ENCODE data around the gene DNASE1L3. TPM values are rescaled to one million over a fixed set of nuclear protein-coding genes. Genes with fewer than 3 reads are reported as not detected.

DNASE1L3 gene
- total RNA-seq, 2 experiments from 2014 or later = not detected

DNA sequence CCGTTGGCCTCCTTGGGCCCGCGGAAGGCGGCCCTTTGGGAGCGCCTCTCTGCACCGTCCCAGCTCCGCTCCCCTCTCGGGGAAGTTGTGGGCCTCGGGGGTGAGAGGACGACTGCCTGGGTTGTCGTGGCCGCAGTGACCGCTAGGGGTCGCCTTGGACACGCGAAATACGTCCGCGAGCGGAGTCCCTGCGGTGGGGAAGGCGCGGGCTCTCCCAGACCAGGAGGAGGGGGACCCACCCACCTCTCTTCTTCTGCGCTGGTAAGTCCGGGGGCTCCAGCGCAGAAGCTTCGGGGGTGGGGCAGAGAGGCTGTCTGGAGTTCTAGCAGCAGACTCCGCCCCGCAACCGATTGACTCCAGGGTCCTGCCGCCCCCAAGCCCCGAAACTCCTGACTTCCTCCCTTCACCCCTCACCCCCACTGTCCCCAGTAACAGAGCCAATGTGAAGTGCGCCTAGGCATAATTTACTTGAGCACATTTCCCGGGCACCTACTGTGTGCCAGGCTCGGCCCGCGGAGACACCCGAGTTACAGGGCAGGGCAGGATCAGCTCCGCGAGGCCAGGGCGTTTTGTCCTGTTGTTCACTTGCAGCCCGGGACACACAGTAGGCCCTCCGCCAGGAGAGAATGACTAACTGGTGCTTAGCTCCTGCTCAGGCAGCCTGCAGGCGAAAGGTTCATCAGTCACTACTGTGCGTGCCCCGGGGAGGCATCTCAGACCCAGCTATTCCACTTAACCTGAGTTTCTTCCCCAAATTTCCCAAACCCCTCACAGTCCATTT, 32.8 kb downstream of the DNASE1L3 start:
- Mint-ChIP-seq H3K9me3 (ENCODE audit: low read depth) (no peaks in the 10 kb centered on the region), H3K27me3 (peaks cover 6% of the 10 kb centered on the region), H3K4me1 (peaks cover 21% of the 10 kb centered on the region), H3K4me3 (peak overlapping the region; percentile 62), H3K36me3 (no peaks in the 10 kb centered on the region), H3K27ac (no peak overlapping the region)
- CTCF ChIA-PET = interaction anchor here (0.5 to 5.2 kb wide), 35 partner anchors 8 to 779 kb away, joined by 3 to 48 read pairs (median 3); partner anchors contain the start of genes ABHD6, FLNB, HTD2 and RPP14
- peak; percentile 91 for DNase-seq
- peak; percentile 94 for ATAC-seq

DNA sequence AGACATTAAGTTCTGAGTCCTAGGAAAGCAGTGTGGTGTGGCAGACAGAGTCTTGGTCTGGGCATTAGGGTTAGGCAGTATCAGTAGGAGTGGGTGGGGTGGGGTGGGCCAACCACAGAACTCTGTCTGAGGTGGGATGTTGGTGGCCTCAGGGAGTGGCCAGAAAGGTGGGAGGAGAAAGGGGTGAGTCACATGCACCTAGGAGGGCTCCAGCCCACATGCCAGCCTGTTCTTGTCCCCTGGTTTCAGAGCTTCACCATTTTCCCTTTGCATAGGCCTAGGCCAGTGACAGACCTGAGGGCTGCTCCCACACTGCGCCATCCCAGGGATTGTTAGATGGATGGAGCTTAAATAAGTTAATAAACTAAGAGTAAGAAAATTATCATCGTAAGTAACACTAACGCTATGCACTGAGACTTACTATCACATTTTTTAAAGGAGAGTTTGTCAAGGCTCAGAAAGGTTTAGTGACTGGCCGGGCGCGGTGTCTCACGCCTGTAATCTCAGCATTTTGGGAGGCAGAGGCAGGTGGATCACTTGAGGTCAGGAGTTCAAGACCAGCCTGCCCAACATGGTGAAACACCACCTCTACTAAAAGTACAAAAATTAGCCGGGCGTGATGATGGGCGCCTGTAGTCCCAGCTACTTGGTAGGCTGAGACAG, 33.8 kb downstream of the DNASE1L3 start:
- CTCF ChIA-PET = interaction anchor here (0.5 to 5.2 kb wide), 32 partner anchors 9 to 399 kb away, joined by 3 to 48 read pairs (median 3); partner anchors contain the start of genes ABHD6, FLNB, HTD2 and RPP14
- Mint-ChIP-seq H3K27ac (no peak overlapping the region), H3K4me3 (no peak overlapping the region), H3K4me1 (peaks cover 21% of the 10 kb centered on the region), H3K27me3 (peaks cover 6% of the 10 kb centered on the region), H3K9me3 (ENCODE audit: low read depth) (no peaks in the 10 kb centered on the region), H3K36me3 (no peaks in the 10 kb centered on the region)
- ATAC-seq (no peak), DNase-seq (no peak)

- no peak overlapping the region for H3K4me3 Mint-ChIP-seq
Observed at GRCh38 chr3:58176185-58176530, 34.6 kb downstream of the DNASE1L3 start.

DNA sequence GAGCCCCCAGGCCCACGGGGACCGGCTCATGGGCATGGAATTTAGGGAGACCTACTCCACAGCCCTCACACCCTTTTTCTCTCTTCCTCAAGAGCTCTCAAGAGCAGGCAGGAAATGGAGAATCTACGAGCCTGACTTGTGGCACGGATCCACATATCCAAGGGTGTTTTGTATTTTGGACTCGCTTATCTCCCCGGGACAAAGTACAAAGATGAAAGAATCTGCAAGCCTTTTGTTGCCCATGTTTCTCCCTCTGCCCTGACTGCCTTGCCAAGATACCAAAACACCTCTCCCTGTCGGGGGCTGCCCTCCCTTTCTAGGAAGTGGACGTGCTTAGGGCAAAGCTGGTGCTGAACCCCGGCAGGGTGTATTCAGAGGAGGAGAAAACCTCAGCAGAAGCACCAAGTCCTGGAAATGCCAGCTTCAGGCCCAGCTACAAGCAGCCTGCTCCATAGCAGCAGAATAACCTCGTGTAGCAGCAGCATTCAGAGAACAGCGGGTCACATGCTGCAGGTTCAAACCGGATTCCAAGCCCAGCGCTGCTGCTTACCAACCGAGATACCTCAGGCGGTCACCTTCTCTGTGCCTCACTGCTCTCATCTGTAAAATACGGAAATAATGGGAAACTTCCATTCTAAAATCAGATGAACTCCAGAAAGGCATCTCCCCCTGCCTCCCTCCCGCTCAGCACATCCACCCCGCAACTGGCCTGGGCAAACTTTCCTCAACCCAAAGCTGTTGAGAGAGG, 35.2 kb downstream of the DNASE1L3 start:
- Mint-ChIP-seq H3K4me1 (peaks cover 21% of the 10 kb centered on the region), H3K9me3 (ENCODE audit: low read depth) (no peaks in the 10 kb centered on the region), H3K36me3 (no peaks in the 10 kb centered on the region), H3K27ac (no peak overlapping the region), H3K4me3 (no peak overlapping the region), H3K27me3 (peaks cover 2% of the 10 kb centered on the region)
- no peak for ATAC-seq
- no peak for DNase-seq
- CTCF ChIA-PET = interaction anchor here (0.6 to 5.2 kb wide), 4 partner anchors 9 to 161 kb away, joined by 3 to 38 read pairs (median 4); partner anchors contain the start of genes HTD2 and RPP14

More at GRCh38 chr3:58176185-58176530, 34.6 kb downstream of the DNASE1L3 start:
- Mint-ChIP-seq H3K9me3 (ENCODE audit: low read depth) (no peaks in the 10 kb centered on the region), H3K27ac (no peak overlapping the region), H3K4me1 (peaks cover 21% of the 10 kb centered on the region), H3K27me3 (peaks cover 2% of the 10 kb centered on the region), H3K36me3 (no peaks in the 10 kb centered on the region)
- DNase-seq (no peak), ATAC-seq (no peak)
- CTCF ChIA-PET = interaction anchor here (0.6 to 5.2 kb wide), 3 partner anchors 10 to 162 kb away, joined by 3 to 38 read pairs (median 4); no protein-coding TSS in a partner anchor

DNA sequence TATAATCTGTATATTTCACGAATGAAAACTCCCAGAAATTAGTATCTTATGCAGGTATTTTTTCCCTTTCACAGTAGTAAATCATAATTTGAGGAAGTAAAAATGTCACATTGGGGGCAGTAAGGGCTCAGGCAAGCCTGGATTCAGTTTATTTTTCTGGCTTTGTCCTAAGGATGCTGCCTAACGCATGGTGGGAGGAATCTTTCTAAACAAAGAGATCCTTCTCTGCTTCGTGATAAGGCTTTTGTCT, 35.7 kb downstream of the DNASE1L3 start:
- Mint-ChIP-seq H3K9me3 (ENCODE audit: low read depth) (no peaks in the 10 kb centered on the region), H3K27ac (no peak overlapping the region), H3K36me3 (no peaks in the 10 kb centered on the region), H3K27me3 (peaks cover 2% of the 10 kb centered on the region), H3K4me3 (no peak overlapping the region), H3K4me1 (peaks cover 21% of the 10 kb centered on the region)
- CTCF ChIA-PET = interaction anchor here (1.1 to 1.2 kb wide), 2 partner anchors 9 to 131 kb away, joined by 3 read pairs; partner anchors contain the start of genes HTD2 and RPP14
- ATAC-seq = no peak
- no peak for DNase-seq

GRCh38 chr3:58173669-58174398, 36.9 kb downstream of the DNASE1L3 start:
- H3K4me3 Mint-ChIP-seq = no peak overlapping the region
- H3K27me3 Mint-ChIP-seq = peaks cover 2% of the 10 kb centered on the region
- DNase-seq (peak; percentile 67), ATAC-seq (no peak)
- H3K36me3 Mint-ChIP-seq = no peaks in the 10 kb centered on the region
- H3K9me3 Mint-ChIP-seq (ENCODE audit: low read depth) = no peaks in the 10 kb centered on the region
- H3K4me1 Mint-ChIP-seq = peaks cover 16% of the 10 kb centered on the region
- no peak overlapping the region for H3K27ac Mint-ChIP-seq
- CTCF ChIA-PET = interaction anchor here (0.8 to 1.5 kb wide), 5 partner anchors 137 to 212 kb away, joined by 3 to 4 read pairs (median 3); partner anchors contain the start of gene FLNB

- no peak for DNase-seq
- Mint-ChIP-seq H3K36me3 (no peaks in the 10 kb centered on the region), H3K4me1 (peaks cover 9% of the 10 kb centered on the region), H3K4me3 (no peak overlapping the region), H3K27ac (no peak overlapping the region), H3K9me3 (ENCODE audit: low read depth) (no peaks in the 10 kb centered on the region), H3K27me3 (peaks cover 2% of the 10 kb centered on the region)
- CTCF ChIA-PET = interaction anchor here (0.9 to 1.5 kb wide), 4 partner anchors 164 to 211 kb away, joined by 3 to 4 read pairs (median 3); partner anchors contain the start of gene FLNB
- no peak for ATAC-seq
Observed at GRCh38 chr3:58173029-58173668, 37.6 kb downstream of the DNASE1L3 start.

- Mint-ChIP-seq H3K9me3 (ENCODE audit: low read depth) (no peaks in the 10 kb centered on the region), H3K4me1 (no peaks in the 10 kb centered on the region), H3K4me3 (no peak overlapping the region), H3K27me3 (no peaks in the 10 kb centered on the region), H3K36me3 (no peaks in the 10 kb centered on the region), H3K27ac (no peak overlapping the region)
- ATAC-seq (no peak), DNase-seq (no peak)
- CTCF ChIA-PET = no interaction called here
Observed at GRCh38 chr3:58171126-58171525, 39.6 kb downstream of the DNASE1L3 start.

- H3K4me3 Mint-ChIP-seq = no peak overlapping the region
- no peaks in the 10 kb centered on the region for H3K27me3 Mint-ChIP-seq
- H3K27ac Mint-ChIP-seq = no peak overlapping the region
- DNase-seq = no peak
- no peaks in the 10 kb centered on the region for H3K4me1 Mint-ChIP-seq
- ATAC-seq = no peak
- no peaks in the 10 kb centered on the region for H3K36me3 Mint-ChIP-seq
- CTCF ChIA-PET = no interaction called here
- H3K9me3 Mint-ChIP-seq (ENCODE audit: low read depth) = no peaks in the 10 kb centered on the region
Observed at GRCh38 chr3:58170376-58170775, 40.4 kb downstream of the DNASE1L3 start.

DNA sequence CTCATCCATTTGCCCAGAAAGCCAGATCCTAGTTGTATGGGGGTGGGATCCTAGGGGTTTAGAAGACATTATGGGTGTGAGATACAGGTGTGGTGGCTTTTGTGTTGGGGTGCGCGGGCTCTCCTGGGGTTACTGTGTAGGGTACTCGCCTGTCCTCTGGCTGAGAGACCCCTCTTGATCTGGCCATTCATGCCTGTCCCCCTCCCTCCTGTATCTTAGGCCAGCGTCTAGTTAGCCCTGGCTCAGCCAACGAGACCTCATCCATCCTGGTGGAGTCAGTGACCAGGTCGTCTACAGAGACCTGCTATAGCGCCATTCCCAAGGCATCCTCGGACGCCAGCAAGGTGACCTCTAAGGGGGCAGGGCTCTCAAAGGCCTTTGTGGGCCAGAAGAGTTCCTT, 41.4 kb downstream of the DNASE1L3 start:
- no peak for ATAC-seq
- Mint-ChIP-seq H3K27me3 (no peaks in the 10 kb centered on the region), H3K36me3 (no peaks in the 10 kb centered on the region), H3K4me3 (no peak overlapping the region), H3K4me1 (no peaks in the 10 kb centered on the region), H3K9me3 (ENCODE audit: low read depth) (no peaks in the 10 kb centered on the region), H3K27ac (no peak overlapping the region)
- CTCF ChIA-PET = no interaction called here
- DNase-seq = no peak

GRCh38 chr3:58168498-58168897, 42.3 kb downstream of the DNASE1L3 start:
- no peaks in the 10 kb centered on the region for H3K9me3 Mint-ChIP-seq (ENCODE audit: low read depth)

More at GRCh38 chr3:58168498-58168897, 42.3 kb downstream of the DNASE1L3 start:
- Mint-ChIP-seq H3K27me3 (no peaks in the 10 kb centered on the region), H3K36me3 (no peaks in the 10 kb centered on the region), H3K4me3 (no peak overlapping the region), H3K27ac (no peak overlapping the region), H3K4me1 (no peaks in the 10 kb centered on the region)
- DNase-seq = no peak
- CTCF ChIA-PET = interaction anchor here (1.5 to 4.5 kb wide), 5 partner anchors 9 to 156 kb away, joined by 7 to 48 read pairs (median 11); no protein-coding TSS in a partner anchor
- ATAC-seq = no peak
